Stomach (tissue), 9 donors: ENCODE measurements around the gene MRFAP1L1. TPM values are rescaled to one million over a fixed set of nuclear protein-coding genes. Genes with fewer than 3 reads are reported as not detected.
A peak's percentile ranks its signal among the peaks of the same experiment; 100 is the strongest.
"Not testable (repeated sequence)": the region's sequence is repeated elsewhere in the genome, so short reads cannot be mapped to it uniquely, and the experiment has no call there.

Experiments used
- DNase-seq, 2 donors: peaks; one replicate each; pipeline versions ENCODE4 v3.0.0 to v3.0.0-alpha.2; 2013 to 2019
- H3K27ac ChIP-seq, 5 donors: fragments of 200-600 bp in 4 of 5; sonication (generic) in 4 of 5; one replicate each; pipeline ENCODE4 v1.5.1; 2013 to 2019; ENCODE audit warnings: mild to moderate bottlenecking in 1 of 5, moderate library complexity in 1 of 5
- H3K27me3 ChIP-seq, 3 donors: fragments of 200-600 bp; sonication (generic); one replicate each; pipeline ENCODE4 v1.5.1; 2017 to 2019; ENCODE audit warnings: mixed run types in 1 of 3
- H3K36me3 ChIP-seq, 4 donors: fragments of 200-600 bp; sonication (generic); 1 replicate in 3 of 4; 2 replicates in 1 of 4; pipeline ENCODE4 v1.5.1; 2016 to 2019
- H3K4me1 ChIP-seq, 4 donors: fragments of 200-600 bp; sonication (generic); one replicate each; pipeline ENCODE4 v1.5.1; 2016 to 2019
- H3K4me3 ChIP-seq, 4 donors: fragments of 200-600 bp; sonication (generic) in 3 of 4; one replicate each; pipeline ENCODE4 v1.5.1; 2016 to 2019; ENCODE audit warnings: mild to moderate bottlenecking in 1 of 4
- H3K9me3 ChIP-seq, 4 donors: fragments of 200-600 bp; sonication (generic); one replicate each; pipeline ENCODE4 v1.5.1; 2016 to 2019
- CTCF ChIP-seq, 7 experiments: fragments of 450-650 bp in 4 of 7; fragments of 200-600 bp in 3 of 7; sonication (generic) in 3 of 7; IDR thresholded peaks; one replicate each; pipeline ENCODE4 v1.5.1; 2016 to 2019; ENCODE audit warnings: antibody characterized with exemption in 7 of 7, control low read depth in 2 of 7, mild to moderate bottlenecking in 1 of 7
- EP300 ChIP-seq: sonication (generic); formaldehyde crosslinking; IDR thresholded peaks from one replicate; pipeline ENCODE4 v1.6.1; 2017; ENCODE audit warnings: antibody characterized with exemption
- POLR2A ChIP-seq, 4 donors: fragments of 450-650 bp; IDR thresholded peaks; one replicate each; pipeline ENCODE4 v1.6.1; 2016; ENCODE audit warnings: antibody characterized with exemption in 4 of 4, control low read depth in 2 of 4, mild to moderate bottlenecking in 1 of 4, moderate library complexity in 1 of 4
- POLR2AphosphoS5 ChIP-seq, 3 donors: sonication (generic); formaldehyde crosslinking; IDR thresholded peaks; one replicate each; pipeline ENCODE4 v1.6.1; 2016; ENCODE audit warnings: antibody characterized with exemption in 3 of 3
- WGBS, 5 donors: extraction: QIAGEN DNeasy Blood & Tissue Kit in 3 of 5; methylation state at CpG; one replicate each; pipeline versions ENCODE4 v1.1.5 to v1.1.7; 2013 to 2018; 5-methylcytosine and 5-hydroxymethylcytosine counted together
- intact Hi-C: fragments of 100-400 bp; cut with DNase I; formaldehyde crosslinking; loops from one replicate; pipeline ENCODE4 v1.15.1; 2023; ENCODE audit warnings: low total_unique reads
- polyA plus RNA-seq, 3 donors: library from polyadenylated mRNA; stranded (reverse); fragments of 200-250 nt; gene quantifications; one replicate each; pipeline ENCODE4 v1.2.3, GENCODE V29; 2013
- total RNA-seq, 5 donors: library from RNA; depleted of rRNA; stranded (reverse); fragments of >200 nt; gene quantifications; one replicate each; pipeline versions ENCODE4 v1.1.0 to v1.2.3, GENCODE V29; 2014 to 2016
- donor health status: healthy with polysubstance abuse.
- donor health status: Bipolar disorder and iron deficiency.
- donor health status: healthy.

MRFAP1L1 gene
- total and polyA plus RNA-seq, 8 donors: 2.3 to 61.9 (median 55.9) TPM

- no peaks in the 10 kb centered on the region for H3K27me3 ChIP-seq
- intact Hi-C loops: no loop called here
- peaks cover 12 to 25% (median 16%) of the 10 kb centered on the region in 4 donors for H3K4me1 ChIP-seq
- H3K36me3 ChIP-seq: no peaks in the 10 kb centered on the region
- 74 to 81% (median 76%) methylated on average over 18 to 20 of the region's 20 CpGs for WGBS, 5 donors
- H3K4me3 ChIP-seq: no peak overlapping the region
- H3K27ac ChIP-seq: peak overlapping the region in 1 of 5 donors; percentile 11
- no peaks in the 10 kb centered on the region for H3K9me3 ChIP-seq
- no peak for DNase-seq
- TF ChIP-seq POLR2A (IDR thresholded peaks at IDR 0.05) (no peak), CTCF (IDR thresholded peaks at IDR 0.05) (no peak), EP300 (no peak), POLR2AphosphoS5 (IDR thresholded peaks at IDR 0.05) (no peak)
These were observed 21.1 kb upstream of the MRFAP1L1 start for GRCh38 chr4:6730603-6731317.

GRCh38 chr4:6728320-6729029 lies 18.8 kb upstream of the MRFAP1L1 start:
- no peaks in the 10 kb centered on the region for H3K36me3 ChIP-seq
- H3K27ac ChIP-seq: no peak overlapping the region
- intact Hi-C loops: loop anchor here (10.0 kb wide), 1 partner anchor 56 kb away; the partner anchor contains the start of gene KIAA0232
- TF ChIP-seq EP300 (no peak), CTCF (IDR thresholded peaks at IDR 0.05) (no peak), POLR2AphosphoS5 (IDR thresholded peaks at IDR 0.05) (no peak), POLR2A (IDR thresholded peaks at IDR 0.05) (no peak)
- WGBS, 5 donors: 82 to 92% (median 88%) methylated on average over 15 of the region's 15 CpGs
- H3K4me3 ChIP-seq: no peak overlapping the region
- no peaks in the 10 kb centered on the region for H3K27me3 ChIP-seq
- no peaks in the 10 kb centered on the region for H3K9me3 ChIP-seq
- H3K4me1 ChIP-seq: peaks cover 12 to 22% (median 15%) of the 10 kb centered on the region in 4 donors
- no peak for DNase-seq

GRCh38 chr4:6727943-6728250 lies 18.2 kb upstream of the MRFAP1L1 start:
- 63 to 90% (median 79%) methylated on average over 3 of the region's 3 CpGs for WGBS, 5 donors
- no peaks in the 10 kb centered on the region for H3K36me3 ChIP-seq
- H3K27me3 ChIP-seq: no peaks in the 10 kb centered on the region
- intact Hi-C loops: loop anchor here (10.0 kb wide), 1 partner anchor 57 kb away; the partner anchor contains the start of gene KIAA0232
- H3K4me1 ChIP-seq: peaks cover 7 to 17% (median 11%) of the 10 kb centered on the region in 4 donors
- no peak for DNase-seq
- no peak overlapping the region for H3K27ac ChIP-seq
- TF ChIP-seq EP300 (no peak), POLR2AphosphoS5 (IDR thresholded peaks at IDR 0.05) (no peak), CTCF (IDR thresholded peaks at IDR 0.05) (no peak), POLR2A (IDR thresholded peaks at IDR 0.05) (no peak)
- H3K9me3 ChIP-seq: no peaks in the 10 kb centered on the region
- no peak overlapping the region for H3K4me3 ChIP-seq

GRCh38 chr4:6727081-6727942 lies 17.6 kb upstream of the MRFAP1L1 start:
- intact Hi-C loops: loop anchor here (10.0 kb wide), 1 partner anchor 57 kb away; the partner anchor contains the start of gene KIAA0232
- peak overlapping the region in 1 of 4 donors; percentile 11 for H3K4me3 ChIP-seq

GRCh38 chr4:6725427-6725961 lies 15.8 kb upstream of the MRFAP1L1 start:
- not testable (repeated sequence) for H3K4me3 ChIP-seq, H3K9me3 ChIP-seq, H3K36me3 ChIP-seq, DNase-seq, H3K27ac ChIP-seq, H3K27me3 ChIP-seq
- H3K4me1 ChIP-seq: peaks cover under 1 to 11% (median 4%) of the 10 kb centered on the region in 4 donors
- intact Hi-C loops: loop anchor here (10.0 kb wide), 1 partner anchor 59 kb away; the partner anchor contains the start of gene KIAA0232
- WGBS, 5 donors: 87 to 95% (median 94%) methylated on average over 15 to 16 of the region's 16 CpGs

More at GRCh38 chr4:6727081-6727942, 17.6 kb upstream of the MRFAP1L1 start:
- 56 to 80% (median 72%) methylated on average over 29 to 31 of the region's 31 CpGs for WGBS, 5 donors
- H3K4me1 ChIP-seq: peaks cover 1 to 11% (median 5%) of the 10 kb centered on the region in 4 donors
- TF ChIP-seq POLR2A (IDR thresholded peaks at IDR 0.05): no peak
- no peak for TF ChIP-seq POLR2AphosphoS5 (IDR thresholded peaks at IDR 0.05)
- no peak for TF ChIP-seq CTCF (IDR thresholded peaks at IDR 0.05)
- peak overlapping the region in 1 of 5 donors; percentile 43 for H3K27ac ChIP-seq
- no peaks in the 10 kb centered on the region for H3K36me3 ChIP-seq
- DNase-seq: peak in 1 of 2 donors; percentile 81
- H3K9me3 ChIP-seq: no peaks in the 10 kb centered on the region
- H3K27me3 ChIP-seq: no peaks in the 10 kb centered on the region
